ENCODE measurements around the gene PDE10A. TPM values are rescaled to one million over a fixed set of nuclear protein-coding genes. Genes with fewer than 3 reads are reported as not detected.

PDE10A gene
- total and polyA plus RNA-seq, 12 donors = 6.8 to 20.4 (median 14.2) TPM

DNA sequence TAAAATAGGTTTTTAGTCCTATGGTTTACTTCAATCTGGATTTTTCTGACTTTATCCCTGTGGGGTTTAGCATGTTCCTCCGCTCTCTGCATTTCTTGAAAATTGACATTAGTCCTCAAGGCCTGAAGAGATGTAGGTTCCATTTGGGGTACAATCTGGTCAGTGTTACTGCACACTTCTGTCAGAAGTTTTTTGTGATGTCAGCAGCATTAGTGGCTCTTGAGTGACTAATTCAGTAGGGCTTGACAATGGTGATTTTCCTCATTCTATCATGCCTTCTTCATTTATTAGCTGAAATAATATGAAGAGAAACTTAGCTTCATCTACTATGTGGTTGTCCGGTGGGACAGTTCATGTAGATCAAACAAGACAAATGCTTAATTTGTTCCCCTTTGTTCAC is 114.6 kb downstream of the PDE10A start:
- no peak for ATAC-seq
- TF ChIP-seq, protein P1, sequence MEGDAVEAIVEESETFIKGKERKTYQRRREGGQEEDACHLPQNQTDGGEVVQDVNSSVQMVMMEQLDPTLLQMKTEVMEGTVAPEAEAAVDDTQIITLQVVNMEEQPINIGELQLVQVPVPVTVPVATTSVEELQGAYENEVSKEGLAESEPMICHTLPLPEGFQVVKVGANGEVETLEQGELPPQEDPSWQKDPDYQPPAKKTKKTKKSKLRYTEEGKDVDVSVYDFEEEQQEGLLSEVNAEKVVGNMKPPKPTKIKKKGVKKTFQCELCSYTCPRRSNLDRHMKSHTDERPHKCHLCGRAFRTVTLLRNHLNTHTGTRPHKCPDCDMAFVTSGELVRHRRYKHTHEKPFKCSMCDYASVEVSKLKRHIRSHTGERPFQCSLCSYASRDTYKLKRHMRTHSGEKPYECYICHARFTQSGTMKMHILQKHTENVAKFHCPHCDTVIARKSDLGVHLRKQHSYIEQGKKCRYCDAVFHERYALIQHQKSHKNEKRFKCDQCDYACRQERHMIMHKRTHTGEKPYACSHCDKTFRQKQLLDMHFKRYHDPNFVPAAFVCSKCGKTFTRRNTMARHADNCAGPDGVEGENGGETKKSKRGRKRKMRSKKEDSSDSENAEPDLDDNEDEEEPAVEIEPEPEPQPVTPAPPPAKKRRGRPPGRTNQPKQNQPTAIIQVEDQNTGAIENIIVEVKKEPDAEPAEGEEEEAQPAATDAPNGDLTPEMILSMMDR (IDR thresholded peaks at IDR 0.05) = no peak

DNA sequence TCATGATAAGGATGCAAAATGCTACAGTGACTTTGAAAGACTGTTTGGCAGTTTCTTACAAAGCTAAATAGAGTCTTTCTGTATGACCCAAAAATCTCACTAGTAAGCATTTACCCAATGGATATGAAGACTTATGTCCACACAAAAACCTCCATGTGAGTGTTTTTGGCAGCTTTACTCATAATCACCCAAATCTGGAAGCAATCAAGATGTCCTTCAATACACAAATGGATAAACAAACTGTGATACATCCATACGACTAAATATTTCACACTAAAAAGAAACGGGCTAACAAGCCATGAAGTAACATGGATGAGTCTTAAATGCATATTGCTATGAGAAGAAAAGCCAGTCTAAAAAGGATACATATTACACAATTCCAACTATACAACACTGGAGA is 117.2 kb downstream of the PDE10A start:
- Histone ChIP-seq H3K4me3 (no peak overlapping the region), H3K4me1 (peaks cover 0 to 6% (median 0%) of the 10 kb centered on the region in 9 donors), H3K36me3 (no peaks in the 10 kb centered on the region), H3K27me3 (no peaks in the 10 kb centered on the region), H3K9me3 (no peaks in the 10 kb centered on the region), H3K27ac (no peak overlapping the region)
- TF ChIP-seq, protein P1 (IDR thresholded peaks at IDR 0.05) = no peak
- no peak for DNase-seq
- ATAC-seq = no peak
- WGBS, 2 donors = 71 to 73% methylated on average over 2 of the region's 2 CpGs
- intact Hi-C loops (cut with DNase I) = no loop called here

More for the DNA sequence above, 114.6 kb downstream of the PDE10A start:
- H3K4me1 ChIP-seq = peaks cover 0 to 16% (median 6%) of the 10 kb centered on the region in 9 donors
- no peak overlapping the region for H3K4me3 ChIP-seq
- no peak overlapping the region for H3K27ac ChIP-seq
- H3K36me3 ChIP-seq = no peaks in the 10 kb centered on the region
- no peak for DNase-seq
- no peaks in the 10 kb centered on the region for H3K9me3 ChIP-seq
- no peaks in the 10 kb centered on the region for H3K27me3 ChIP-seq
- intact Hi-C loops (cut with DNase I) = no loop called here
- 93 to 98% methylated on average over 2 of the region's 2 CpGs for WGBS, 2 donors

DNA sequence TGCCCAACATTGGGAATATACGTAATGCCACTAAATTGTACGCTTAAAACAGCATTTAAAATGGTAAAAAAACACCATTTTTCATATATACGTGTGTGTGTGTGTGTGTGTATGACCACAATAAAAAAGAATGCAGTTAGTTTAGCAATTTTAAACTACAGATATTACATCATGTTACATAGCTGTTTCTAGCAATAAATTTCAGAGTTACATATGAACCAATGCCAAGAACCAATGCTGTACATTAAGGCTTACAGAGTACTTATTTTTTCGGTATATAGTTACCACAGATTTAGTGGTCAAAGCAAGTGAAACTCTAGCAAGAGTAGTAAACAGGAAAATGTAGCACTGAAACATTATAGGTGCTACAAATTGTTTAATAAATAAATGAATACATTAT is 119.3 kb downstream of the PDE10A start:
- 96 to 97% methylated on average over 4 of the region's 4 CpGs for WGBS, 2 donors
- ATAC-seq (no peak), DNase-seq (no peak)
- Histone ChIP-seq H3K27ac (no peak overlapping the region), H3K4me3 (no peak overlapping the region), H3K4me1 (peaks cover 0 to 6% (median 0%) of the 10 kb centered on the region in 9 donors), H3K27me3 (no peaks in the 10 kb centered on the region), H3K9me3 (no peaks in the 10 kb centered on the region), H3K36me3 (no peaks in the 10 kb centered on the region)
- TF ChIP-seq, protein P1 (IDR thresholded peaks at IDR 0.05) = no peak
- intact Hi-C loops (cut with DNase I) = no loop called here

DNA sequence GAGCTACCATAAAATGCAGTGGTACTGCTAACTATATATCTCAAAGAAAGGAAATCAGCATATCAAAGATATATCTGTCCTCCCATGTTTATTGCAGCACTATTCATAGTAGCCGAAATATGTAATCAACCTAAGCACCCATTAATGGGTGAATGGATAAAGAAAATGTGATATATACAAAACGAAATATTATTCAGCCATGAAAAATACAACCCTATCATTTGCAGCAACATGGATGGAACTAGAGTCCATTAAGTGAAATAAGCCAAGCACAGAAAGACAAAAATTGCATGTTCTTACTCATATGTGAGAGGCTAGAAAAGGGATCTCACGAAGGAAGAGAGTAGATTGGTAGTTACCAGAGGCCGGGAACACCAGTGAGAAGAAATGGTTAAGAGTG is 126.1 kb downstream of the PDE10A start:
- Histone ChIP-seq H3K27ac (no peak overlapping the region), H3K9me3 (peaks cover 0 to 7% (median 0%) of the 10 kb centered on the region in 11 donors), H3K36me3 (no peaks in the 10 kb centered on the region), H3K4me3 (no peak overlapping the region), H3K27me3 (no peaks in the 10 kb centered on the region), H3K4me1 (no peaks in the 10 kb centered on the region)
- 98 to 99% methylated on average over 4 of the region's 4 CpGs for WGBS, 2 donors
- TF ChIP-seq, protein P1 (IDR thresholded peaks at IDR 0.05) = no peak
- intact Hi-C loops (cut with DNase I) = no loop called here
- ATAC-seq = no peak
- DNase-seq = no peak
